Caco-2 (cell line): Measurements from ENCODE around the gene RCN2. TPM values are rescaled to one million over a fixed set of nuclear protein-coding genes. Genes with fewer than 3 reads are reported as not detected.

Experiments used
- BruUV-seq: library from RNA; stranded (reverse); fragments of 400-500 nt; replicated peaks from 2 replicates; lab custom pipeline; 2021; lab: Mats Ljungman, UMichigan
- CTCF ChIA-PET: fragments of 300-600 bp; sonication (Branson Sonifier 250); formaldehyde crosslinking; loops from one replicate; lab custom pipeline; 2022; ENCODE audit warnings: antibody characterized with exemption; lab: Charles Lee
- POLR2A ChIA-PET: fragments of 300-600 bp; sonication (Branson Sonifier 250); formaldehyde crosslinking; loops from one replicate; lab custom pipeline; 2022; ENCODE audit warnings: antibody characterized with exemption; lab: Charles Lee
- DNase-seq, 2 experiments: peaks; one replicate each; pipeline versions ENCODE4 v3.0.0 to v3.0.0-alpha.2; 2020 to 2022
- H3K27me3 ChIP-seq: replicated peaks from 2 replicates; pipeline ENCODE4 v1.6.0; 2011; ENCODE audit warnings: low read length; ENCODE audit not compliant: control insufficient read depth, insufficient read depth
- H3K36me3 ChIP-seq: 2 replicates; pipeline ENCODE4 v1.5.1; 2011; ENCODE audit warnings: low read length; ENCODE audit not compliant: control insufficient read depth, insufficient read depth
- H3K4me1 ChIP-seq: fragments of 250-450 bp; sonication (Bioruptor Pico); 2 replicates; pipeline ENCODE4 v1.5.1; 2020; ENCODE audit warnings: mild to moderate bottlenecking
- H3K4me3 ChIP-seq: 2 replicates; pipeline ENCODE4 v1.5.1; 2011; ENCODE audit warnings: low read depth, mild to moderate bottlenecking, control low read depth, low read length
- H3K9me3 ChIP-seq: fragments of 250-450 bp; sonication (Bioruptor Pico); 2 replicates; pipeline ENCODE4 v1.5.1; 2020; ENCODE audit warnings: mild to moderate bottlenecking, moderate library complexity
- H3K27ac Mint-ChIP-seq: one replicate; pipeline ENCODE4 v1.8.0; 2022; ENCODE audit warnings: mixed read lengths; ENCODE audit not compliant: unreplicated experiment
- H3K27me3 Mint-ChIP-seq: one replicate; pipeline ENCODE4 v1.8.0; 2022; ENCODE audit warnings: mixed read lengths; ENCODE audit not compliant: insufficient read depth, unreplicated experiment
- H3K36me3 Mint-ChIP-seq: one replicate; pipeline ENCODE4 v1.8.0; 2022; ENCODE audit warnings: mild to moderate bottlenecking, mixed read lengths; ENCODE audit not compliant: insufficient read depth, unreplicated experiment
- H3K4me1 Mint-ChIP-seq: one replicate; pipeline ENCODE4 v1.8.0; 2022; ENCODE audit warnings: low read depth, mixed read lengths; ENCODE audit not compliant: unreplicated experiment
- H3K4me3 Mint-ChIP-seq: one replicate; pipeline ENCODE4 v1.8.0; 2022; ENCODE audit warnings: mild to moderate bottlenecking, moderate library complexity, mixed read lengths; ENCODE audit not compliant: unreplicated experiment
- H3K9me3 Mint-ChIP-seq: one replicate; pipeline ENCODE4 v1.8.0; 2022; ENCODE audit warnings: mixed read lengths; ENCODE audit not compliant: unreplicated experiment
- intact Hi-C: fragments of 100-400 bp; cut with micrococcal nuclease; formaldehyde crosslinking; loops from one replicate; pipeline ENCODE4 v1.10.0; 2022; ENCODE audit not compliant: unreplicated experiment
- total RNA-seq: library from RNA; stranded (reverse); gene quantifications from 2 replicates; pipeline ENCODE4 v1.2.3, GENCODE V29; 2022
- TF ChIP-seq, protein P1 (sequence below), 2 experiments: fragments of 200-600 bp in 1 of 2; IDR thresholded peaks; 1 replicate in 1 of 2; 2 replicates in 1 of 2; pipeline versions ENCODE4 v1.5.1 to v1.8.0; 2011 to 2022; ENCODE audit warnings: antibody characterized with exemption in 1 of 2, control low read depth in 1 of 2, inconsistent platforms in 1 of 2, low read depth in 1 of 2, low read length in 1 of 2, mild to moderate bottlenecking in 1 of 2, moderate library complexity in 1 of 2; ENCODE audit not compliant: insufficient read depth in 1 of 2, severe bottlenecking in 1 of 2, unreplicated experiment in 1 of 2

Gene RCN2
- total RNA-seq, 1 experiment from 2014 or later: 73.7 TPM

DNA sequence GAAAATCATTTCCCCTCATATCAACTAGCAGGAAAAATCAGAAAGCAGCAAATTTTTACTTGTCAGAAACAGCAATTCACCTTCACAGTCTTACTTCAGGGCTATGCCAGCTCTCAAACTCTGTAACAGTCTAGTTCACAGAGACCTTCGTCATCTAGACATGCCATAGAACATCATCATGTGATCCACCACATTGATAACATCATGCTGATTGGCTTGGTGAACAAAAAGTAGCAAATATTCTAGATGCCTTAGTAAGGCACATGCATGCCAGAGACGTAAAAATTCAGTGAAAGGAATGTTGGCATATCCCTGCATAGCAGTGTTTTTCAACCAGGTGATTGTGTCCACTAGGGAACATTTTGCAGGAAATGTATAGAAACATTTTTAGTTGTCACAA lies 17.8 kb upstream of the RCN2 start:
- H3K27me3 Mint-ChIP-seq: no peaks in the 10 kb centered on the region
- no peak overlapping the region for H3K27ac Mint-ChIP-seq
- no peaks in the 10 kb centered on the region for H3K36me3 Mint-ChIP-seq
- Histone ChIP-seq H3K4me3 (no peak overlapping the region), H3K27me3 (no peaks in the 10 kb centered on the region), H3K9me3 (no peaks in the 10 kb centered on the region), H3K36me3 (no peaks in the 10 kb centered on the region), H3K4me1 (no peaks in the 10 kb centered on the region)
- no peak for DNase-seq
- TF ChIP-seq, protein P1, sequence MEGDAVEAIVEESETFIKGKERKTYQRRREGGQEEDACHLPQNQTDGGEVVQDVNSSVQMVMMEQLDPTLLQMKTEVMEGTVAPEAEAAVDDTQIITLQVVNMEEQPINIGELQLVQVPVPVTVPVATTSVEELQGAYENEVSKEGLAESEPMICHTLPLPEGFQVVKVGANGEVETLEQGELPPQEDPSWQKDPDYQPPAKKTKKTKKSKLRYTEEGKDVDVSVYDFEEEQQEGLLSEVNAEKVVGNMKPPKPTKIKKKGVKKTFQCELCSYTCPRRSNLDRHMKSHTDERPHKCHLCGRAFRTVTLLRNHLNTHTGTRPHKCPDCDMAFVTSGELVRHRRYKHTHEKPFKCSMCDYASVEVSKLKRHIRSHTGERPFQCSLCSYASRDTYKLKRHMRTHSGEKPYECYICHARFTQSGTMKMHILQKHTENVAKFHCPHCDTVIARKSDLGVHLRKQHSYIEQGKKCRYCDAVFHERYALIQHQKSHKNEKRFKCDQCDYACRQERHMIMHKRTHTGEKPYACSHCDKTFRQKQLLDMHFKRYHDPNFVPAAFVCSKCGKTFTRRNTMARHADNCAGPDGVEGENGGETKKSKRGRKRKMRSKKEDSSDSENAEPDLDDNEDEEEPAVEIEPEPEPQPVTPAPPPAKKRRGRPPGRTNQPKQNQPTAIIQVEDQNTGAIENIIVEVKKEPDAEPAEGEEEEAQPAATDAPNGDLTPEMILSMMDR (IDR thresholded peaks at IDR 0.05; ENCODE audit: insufficient read depth in 1 of 2, low read depth in 1 of 2, low read length in 1 of 2, severe bottlenecking in 1 of 2, unreplicated experiment in 1 of 2): no peak
- intact Hi-C loops: no loop called here
- ChIA-PET POLR2A (no interaction called here), CTCF (no interaction called here)
- no peaks in the 10 kb centered on the region for H3K9me3 Mint-ChIP-seq
- H3K4me1 Mint-ChIP-seq: no peaks in the 10 kb centered on the region
- H3K4me3 Mint-ChIP-seq: no peak overlapping the region
- BruUV-seq: no TSS peak

DNA sequence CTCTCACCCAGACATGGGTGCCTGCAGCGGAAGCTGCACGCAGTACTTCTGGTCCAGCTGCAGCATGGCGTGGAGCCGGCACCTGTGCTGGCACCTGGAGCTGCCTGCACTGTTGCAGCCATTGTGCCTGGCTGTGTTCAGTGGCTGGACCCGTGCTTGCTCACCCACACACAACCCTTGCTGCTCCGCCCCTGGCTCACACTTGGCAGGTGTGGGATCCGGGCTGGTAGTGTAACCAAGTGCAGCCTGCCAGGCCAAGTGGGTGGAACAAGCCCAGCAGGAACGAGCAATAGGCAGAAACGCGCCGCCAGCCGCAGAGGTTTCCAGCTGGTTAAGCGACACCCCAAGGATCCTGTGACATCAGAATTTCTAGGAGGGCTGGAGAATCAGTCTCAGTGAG lies 15.2 kb upstream of the RCN2 start:
- no peaks in the 10 kb centered on the region for H3K9me3 ChIP-seq
- H3K27me3 ChIP-seq: no peaks in the 10 kb centered on the region
- H3K36me3 Mint-ChIP-seq: no peaks in the 10 kb centered on the region
- H3K4me1 Mint-ChIP-seq: no peaks in the 10 kb centered on the region
- intact Hi-C loops: no loop called here
- ChIA-PET POLR2A (interaction anchor here (0.6 kb wide), 1 partner anchor 22 kb away, joined by 4 read pairs; no protein-coding TSS in a partner anchor), CTCF (no interaction called here)
- H3K27me3 Mint-ChIP-seq: no peaks in the 10 kb centered on the region
- no peak for DNase-seq
- H3K27ac Mint-ChIP-seq: no peak overlapping the region
- no peaks in the 10 kb centered on the region for H3K36me3 ChIP-seq
- no peaks in the 10 kb centered on the region for H3K9me3 Mint-ChIP-seq
- H3K4me3 ChIP-seq: no peak overlapping the region
- no peaks in the 10 kb centered on the region for H3K4me1 ChIP-seq
- no peak overlapping the region for H3K4me3 Mint-ChIP-seq
- BruUV-seq: no TSS peak
- TF ChIP-seq, protein P1 (IDR thresholded peaks at IDR 0.05; ENCODE audit: insufficient read depth in 1 of 2, low read depth in 1 of 2, low read length in 1 of 2, severe bottlenecking in 1 of 2, unreplicated experiment in 1 of 2): no peak

DNA sequence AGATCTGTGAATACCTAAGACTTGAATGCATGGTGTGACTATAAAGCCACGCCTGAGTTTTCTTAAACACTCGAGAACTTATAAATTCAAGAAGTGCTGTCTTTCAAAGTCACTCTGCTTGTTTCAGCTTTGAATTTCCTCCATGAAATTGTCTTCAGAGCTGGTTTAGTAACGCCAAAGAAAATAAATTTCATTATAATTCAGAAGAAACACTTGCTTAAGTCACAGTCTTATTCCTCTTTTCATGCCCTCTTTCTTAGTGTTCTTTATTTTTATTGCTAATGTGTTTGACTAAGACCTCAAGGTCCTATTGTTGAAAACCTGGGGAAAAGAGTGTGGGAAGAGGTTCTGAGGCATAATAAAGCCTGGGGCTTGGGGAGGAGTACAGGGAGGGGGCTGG lies 3.3 kb upstream of the RCN2 start:
- CTCF ChIA-PET: no interaction called here

More for the DNA sequence above, 3.3 kb upstream of the RCN2 start:
- no peaks in the 10 kb centered on the region for H3K9me3 ChIP-seq
- H3K4me3 Mint-ChIP-seq: no peak overlapping the region
- POLR2A ChIA-PET: no interaction called here
- H3K36me3 ChIP-seq: no peaks in the 10 kb centered on the region
- TF ChIP-seq, protein P1 (IDR thresholded peaks at IDR 0.05; ENCODE audit: insufficient read depth in 1 of 2, low read depth in 1 of 2, low read length in 1 of 2, severe bottlenecking in 1 of 2, unreplicated experiment in 1 of 2): no peak
- no peaks in the 10 kb centered on the region for H3K36me3 Mint-ChIP-seq
- peaks cover 5% of the 10 kb centered on the region; the same call in 1 of the 2 replicates for H3K4me1 ChIP-seq
- H3K9me3 Mint-ChIP-seq: no peaks in the 10 kb centered on the region
- H3K4me3 ChIP-seq: no peak overlapping the region
- intact Hi-C loops: no loop called here
- peaks cover 4% of the 10 kb centered on the region for H3K4me1 Mint-ChIP-seq
- no peak overlapping the region for H3K27ac Mint-ChIP-seq
- no TSS peak for BruUV-seq
- no peak for DNase-seq
- no peaks in the 10 kb centered on the region for H3K27me3 ChIP-seq
- H3K27me3 Mint-ChIP-seq: no peaks in the 10 kb centered on the region
